Osteoblast (primary cell): Measurements from ENCODE around the gene MUC16. TPM values are rescaled to one million over a fixed set of nuclear protein-coding genes. Genes with fewer than 3 reads are reported as not detected.
"Not testable (repeated sequence)": the region's sequence is repeated elsewhere in the genome, so short reads cannot be mapped to it uniquely, and the experiment has no call there.

Experiments used
- DNase-seq: peaks from one replicate; pipeline ENCODE4 v3.0.0; 2011; ENCODE audit warnings: low spot score, mixed read lengths; ENCODE audit not compliant: insufficient read length; ENCODE audit errors: missing footprints
- H2AFZ ChIP-seq: 2 replicates; pipeline ENCODE4 v1.6.0; 2011; ENCODE audit warnings: mild to moderate bottlenecking, low read length
- H3K27ac ChIP-seq: 2 replicates; pipeline ENCODE4 v1.5.1; 2011; ENCODE audit warnings: mild to moderate bottlenecking, low read depth, low read length, moderate library complexity
- H3K27me3 ChIP-seq: 2 replicates; pipeline ENCODE4 v1.6.0; 2012; ENCODE audit warnings: mild to moderate bottlenecking, control low read depth, inconsistent platforms, low read length, moderate library complexity; ENCODE audit not compliant: insufficient read depth
- H3K36me3 ChIP-seq: 2 replicates; pipeline ENCODE4 v1.5.1; 2011; ENCODE audit warnings: mild to moderate bottlenecking, low read length, control low read depth, moderate library complexity; ENCODE audit not compliant: insufficient read depth
- H3K4me1 ChIP-seq: 2 replicates; pipeline ENCODE4 v1.5.1; 2011; ENCODE audit warnings: mild to moderate bottlenecking, low read length, control low read depth, moderate library complexity; ENCODE audit not compliant: insufficient read depth
- H3K4me2 ChIP-seq: 2 replicates; pipeline ENCODE4 v1.6.0; 2011; ENCODE audit warnings: mild to moderate bottlenecking, low read length; ENCODE audit not compliant: insufficient read depth
- H3K4me3 ChIP-seq: fragments of 200-600 bp; sonication (generic); 3 replicates; pipeline ENCODE4 v1.5.1; 2012; ENCODE audit warnings: mild to moderate bottlenecking, low read length, inconsistent platforms; ENCODE audit not compliant: insufficient read depth
- H3K79me2 ChIP-seq: 2 replicates; pipeline ENCODE4 v1.6.0; 2012; ENCODE audit warnings: mild to moderate bottlenecking, low read length, control low read depth, inconsistent platforms; ENCODE audit not compliant: insufficient read depth
- H3K9me3 ChIP-seq: 2 replicates; pipeline ENCODE4 v1.5.1; 2011; ENCODE audit warnings: low read depth, low read length, control low read depth
- H4K20me1 ChIP-seq: 2 replicates; pipeline ENCODE4 v1.6.0; 2012; ENCODE audit warnings: mild to moderate bottlenecking, low read length, control low read depth; ENCODE audit not compliant: insufficient read depth
- CTCF ChIP-seq: IDR thresholded peaks from 2 replicates; pipeline ENCODE4 v1.5.1; 2011; ENCODE audit warnings: mild to moderate bottlenecking, low read depth, low read length, moderate library complexity; ENCODE audit errors: extremely low read depth
- total RNA-seq: library from RNA; depleted of rRNA; stranded (reverse); fragments of >200 nt; gene quantifications from 2 replicates; pipeline ENCODE4 v1.2.3, GENCODE V29; 2012

Gene MUC16
- total RNA-seq, 1 donor: not detected

- no peaks in the 10 kb centered on the region for H3K36me3 ChIP-seq
- no peaks in the 10 kb centered on the region for H3K27me3 ChIP-seq
- no peaks in the 10 kb centered on the region for H3K4me1 ChIP-seq
- no peaks in the 10 kb centered on the region for H4K20me1 ChIP-seq
- no peaks in the 10 kb centered on the region for H3K79me2 ChIP-seq
- no peak overlapping the region for H3K4me2 ChIP-seq
- no peaks in the 10 kb centered on the region for H3K9me3 ChIP-seq
- no peak for DNase-seq
- H3K27ac ChIP-seq: no peak overlapping the region
- H3K4me3 ChIP-seq: no peak overlapping the region
- H2AFZ ChIP-seq: no peak overlapping the region
- no peak for TF ChIP-seq CTCF
Observed at GRCh38 chr19:9054765-9055164, 44.6 kb upstream of the MUC16 start.

- no peak overlapping the region for H3K4me3 ChIP-seq
- H3K4me1 ChIP-seq: no peaks in the 10 kb centered on the region
- no peak for TF ChIP-seq CTCF
Observed at GRCh38 chr19:9054207-9054606, 44.0 kb upstream of the MUC16 start.

GRCh38 chr19:9053674-9054073 lies 43.5 kb upstream of the MUC16 start:
- not testable (repeated sequence) for H3K79me2 ChIP-seq, H3K4me3 ChIP-seq, H3K27me3 ChIP-seq, H4K20me1 ChIP-seq, DNase-seq, H3K36me3 ChIP-seq, H2AFZ ChIP-seq, H3K4me2 ChIP-seq, H3K4me1 ChIP-seq, H3K27ac ChIP-seq, H3K9me3 ChIP-seq

More at GRCh38 chr19:9054207-9054606, 44.0 kb upstream of the MUC16 start:
- no peak overlapping the region for H3K27ac ChIP-seq
- no peaks in the 10 kb centered on the region for H3K9me3 ChIP-seq
- no peaks in the 10 kb centered on the region for H3K79me2 ChIP-seq
- no peaks in the 10 kb centered on the region for H3K27me3 ChIP-seq
- no peak overlapping the region for H3K4me2 ChIP-seq
- H4K20me1 ChIP-seq: no peaks in the 10 kb centered on the region
- no peak for DNase-seq
- H2AFZ ChIP-seq: no peak overlapping the region
- H3K36me3 ChIP-seq: no peaks in the 10 kb centered on the region

- H3K36me3 ChIP-seq: no peaks in the 10 kb centered on the region
- H3K27me3 ChIP-seq: no peaks in the 10 kb centered on the region
- H4K20me1 ChIP-seq: no peaks in the 10 kb centered on the region
- no peak for DNase-seq
- H3K4me2 ChIP-seq: no peak overlapping the region
- H3K27ac ChIP-seq: no peak overlapping the region
- H2AFZ ChIP-seq: no peak overlapping the region
- H3K9me3 ChIP-seq: no peaks in the 10 kb centered on the region
- no peaks in the 10 kb centered on the region for H3K4me1 ChIP-seq
- no peak overlapping the region for H3K4me3 ChIP-seq
- H3K79me2 ChIP-seq: no peaks in the 10 kb centered on the region
- TF ChIP-seq CTCF: no peak
Observed at GRCh38 chr19:9052894-9053293, 42.7 kb upstream of the MUC16 start.
